Activated B cell treated with CpG ODN at 0.5 μM for 24 hours (primary cell): ENCODE results near the gene WDR45B. TPM values are rescaled to one million over a fixed set of nuclear protein-coding genes. Genes with fewer than 3 reads are reported as not detected.

Source experiments
- ATAC-seq: fragments of 200-7000 bp; cut with Tn5 transposase; one replicate; pipeline ENCODE4 v1.10.0; 2021; ENCODE audit warnings: low read depth, mild to moderate bottlenecking, moderate library complexity
- CTCF ChIA-PET: fragments of 350-600 bp; sonication (Branson Sonifier 250); formaldehyde crosslinking; loops from one replicate; lab custom pipeline; 2021; ENCODE audit warnings: antibody characterized with exemption; lab: Charles Lee
- POLR2A ChIA-PET: fragments of 350-600 bp; sonication (Branson Sonifier 250); formaldehyde crosslinking; loops from one replicate; lab custom pipeline; 2021; ENCODE audit warnings: antibody characterized with exemption; lab: Charles Lee
- DNase-seq: peaks from one replicate; pipeline ENCODE4 v3.0.0; 2022
- H3K27ac Mint-ChIP-seq: one replicate; pipeline ENCODE4 v1.8.0; 2020; ENCODE audit warnings: mixed read lengths
- H3K27me3 Mint-ChIP-seq: one replicate; pipeline ENCODE4 v1.8.0; 2021; ENCODE audit warnings: mixed read lengths
- H3K36me3 Mint-ChIP-seq: one replicate; pipeline ENCODE4 v1.8.0; 2021; ENCODE audit warnings: low read depth, mixed read lengths
- H3K4me1 Mint-ChIP-seq: one replicate; pipeline ENCODE4 v1.8.0; 2021; ENCODE audit warnings: mixed read lengths
- H3K4me3 Mint-ChIP-seq: one replicate; pipeline ENCODE4 v1.8.0; 2020; ENCODE audit warnings: mild to moderate bottlenecking, mixed read lengths
- H3K9me3 Mint-ChIP-seq: one replicate; pipeline ENCODE4 v1.8.0; 2020; ENCODE audit warnings: mixed read lengths
- intact Hi-C: fragments of 100-400 bp; cut with micrococcal nuclease; formaldehyde crosslinking; loops from one replicate; pipeline ENCODE4 v1.15.1; 2024
- total RNA-seq: library from RNA; stranded (reverse); gene quantifications from 2 replicates; pipeline ENCODE4 v1.2.3, GENCODE V29; 2022
- TF ChIP-seq, protein P1 (sequence below): fragments of 200-600 bp; IDR thresholded peaks from one replicate; pipeline ENCODE4 v1.8.0; 2022; ENCODE audit warnings: antibody characterized with exemption, mild to moderate bottlenecking

WDR45B gene
- total RNA-seq, 1 donor from 2014 or later: 51.2 TPM

DNA sequence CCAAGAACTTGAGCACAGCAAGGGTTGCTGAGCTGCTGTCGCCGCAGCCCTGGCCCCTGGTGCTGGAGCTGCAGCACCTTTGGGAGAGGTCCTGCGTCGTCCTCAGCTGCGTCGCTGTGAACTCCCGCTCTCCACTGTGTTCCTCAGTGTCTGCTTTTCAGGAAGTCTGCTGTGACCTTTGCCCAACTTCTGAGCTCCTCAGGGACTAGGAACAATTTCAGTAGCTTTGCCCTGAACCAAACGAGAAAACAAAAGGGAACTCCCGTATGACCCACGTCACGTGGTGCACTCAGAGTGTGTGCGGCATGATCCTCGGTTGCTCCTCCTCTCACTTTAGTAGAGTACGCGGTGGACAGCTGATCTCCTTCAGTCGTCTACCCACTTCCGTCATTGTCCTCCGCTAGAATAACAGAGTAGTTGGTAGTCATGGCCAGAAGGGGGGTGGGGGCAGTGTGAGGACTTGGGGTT is 44.2 kb downstream of the WDR45B start:
- no peaks in the 10 kb centered on the region for H3K9me3 Mint-ChIP-seq
- DNase-seq: no peak
- peak overlapping the region; percentile 5 for H3K27ac Mint-ChIP-seq
- peaks cover 69% of the 10 kb centered on the region for H3K36me3 Mint-ChIP-seq
- H3K4me3 Mint-ChIP-seq: no peak overlapping the region
- peaks cover 42% of the 10 kb centered on the region for H3K4me1 Mint-ChIP-seq
- peak; percentile 47 for ATAC-seq
- TF ChIP-seq, protein P1, sequence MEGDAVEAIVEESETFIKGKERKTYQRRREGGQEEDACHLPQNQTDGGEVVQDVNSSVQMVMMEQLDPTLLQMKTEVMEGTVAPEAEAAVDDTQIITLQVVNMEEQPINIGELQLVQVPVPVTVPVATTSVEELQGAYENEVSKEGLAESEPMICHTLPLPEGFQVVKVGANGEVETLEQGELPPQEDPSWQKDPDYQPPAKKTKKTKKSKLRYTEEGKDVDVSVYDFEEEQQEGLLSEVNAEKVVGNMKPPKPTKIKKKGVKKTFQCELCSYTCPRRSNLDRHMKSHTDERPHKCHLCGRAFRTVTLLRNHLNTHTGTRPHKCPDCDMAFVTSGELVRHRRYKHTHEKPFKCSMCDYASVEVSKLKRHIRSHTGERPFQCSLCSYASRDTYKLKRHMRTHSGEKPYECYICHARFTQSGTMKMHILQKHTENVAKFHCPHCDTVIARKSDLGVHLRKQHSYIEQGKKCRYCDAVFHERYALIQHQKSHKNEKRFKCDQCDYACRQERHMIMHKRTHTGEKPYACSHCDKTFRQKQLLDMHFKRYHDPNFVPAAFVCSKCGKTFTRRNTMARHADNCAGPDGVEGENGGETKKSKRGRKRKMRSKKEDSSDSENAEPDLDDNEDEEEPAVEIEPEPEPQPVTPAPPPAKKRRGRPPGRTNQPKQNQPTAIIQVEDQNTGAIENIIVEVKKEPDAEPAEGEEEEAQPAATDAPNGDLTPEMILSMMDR: no peak
- ChIA-PET POLR2A (interaction anchor here (1.1 kb wide), 1 partner anchor 10 kb away, joined by 4 read pairs; no protein-coding TSS in a partner anchor), CTCF (no interaction called here)
- intact Hi-C loops: no loop called here
- H3K27me3 Mint-ChIP-seq: no peaks in the 10 kb centered on the region

- CTCF ChIA-PET: no interaction called here
- Mint-ChIP-seq H3K27ac (no peak overlapping the region), H3K36me3 (peaks cover 63% of the 10 kb centered on the region), H3K27me3 (no peaks in the 10 kb centered on the region), H3K4me3 (no peak overlapping the region), H3K9me3 (no peaks in the 10 kb centered on the region), H3K4me1 (peaks cover 48% of the 10 kb centered on the region)
- POLR2A ChIA-PET: interaction anchor here (1.1 kb wide), 1 partner anchor 9 kb away, joined by 4 read pairs; no protein-coding TSS in a partner anchor
- DNase-seq (no peak), ATAC-seq (peak; percentile 23)
- TF ChIP-seq, protein P1: no peak
- intact Hi-C loops: no loop called here
Observed at GRCh38 chr17:82602986-82603710, 45.1 kb downstream of the WDR45B start.

DNA sequence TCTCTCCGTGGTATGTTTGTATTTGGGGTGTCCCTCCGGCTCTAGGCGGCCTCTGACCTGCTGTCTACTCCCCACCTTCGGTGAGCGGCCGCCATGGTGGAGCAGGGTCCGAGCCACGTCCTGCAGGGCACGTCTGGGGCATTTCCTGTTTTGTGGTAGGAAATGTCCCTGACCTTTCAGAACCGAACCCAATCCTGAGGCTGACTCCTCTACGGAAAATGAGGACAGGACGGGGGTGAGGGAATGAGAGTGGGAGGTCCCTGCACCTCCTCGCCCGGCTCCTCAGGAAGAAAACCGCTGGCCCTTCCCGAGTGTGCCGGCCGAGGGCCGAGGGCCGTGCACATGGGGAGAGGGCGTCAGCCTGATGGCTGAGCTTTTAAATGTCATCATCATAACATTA is 45.8 kb downstream of the WDR45B start:
- ChIA-PET POLR2A (no interaction called here), CTCF (no interaction called here)
- Mint-ChIP-seq H3K4me1 (peaks cover 49% of the 10 kb centered on the region), H3K4me3 (no peak overlapping the region), H3K36me3 (peaks cover 66% of the 10 kb centered on the region), H3K9me3 (no peaks in the 10 kb centered on the region), H3K27ac (no peak overlapping the region), H3K27me3 (no peaks in the 10 kb centered on the region)
- intact Hi-C loops: no loop called here
- TF ChIP-seq, protein P1: no peak
- ATAC-seq (no peak), DNase-seq (no peak)

DNA sequence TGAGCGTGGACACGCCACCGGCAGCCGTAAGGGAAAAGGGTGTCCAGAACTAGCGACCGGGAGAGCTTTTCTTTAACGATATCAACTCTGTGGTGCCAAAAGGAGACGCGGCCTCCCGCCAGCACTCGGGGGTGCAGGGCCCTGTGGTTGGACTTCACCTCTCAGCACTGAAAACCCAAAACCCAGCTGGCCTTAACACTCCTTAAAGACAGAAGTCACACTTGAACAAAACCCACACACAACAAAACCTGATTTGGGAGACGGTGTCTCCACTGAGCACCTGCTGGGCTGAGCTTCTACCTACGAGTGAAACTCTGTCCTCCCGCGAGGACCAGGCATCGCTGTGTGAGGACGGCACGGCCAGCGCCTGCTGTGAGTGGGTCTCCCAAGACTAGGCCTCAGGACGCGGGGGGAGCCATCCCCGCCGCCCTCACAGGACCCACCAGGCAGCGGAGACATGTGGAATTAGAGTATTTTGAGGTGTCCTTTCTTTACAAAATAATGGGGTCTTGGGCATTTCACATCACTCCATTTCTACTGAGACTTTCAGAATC is 46.7 kb downstream of the WDR45B start:
- intact Hi-C loops: no loop called here
- Mint-ChIP-seq H3K4me3 (no peak overlapping the region), H3K36me3 (peaks cover 69% of the 10 kb centered on the region), H3K9me3 (no peaks in the 10 kb centered on the region), H3K27ac (no peak overlapping the region), H3K27me3 (no peaks in the 10 kb centered on the region), H3K4me1 (peaks cover 52% of the 10 kb centered on the region)
- DNase-seq (no peak), ATAC-seq (no peak)
- CTCF ChIA-PET: no interaction called here
- POLR2A ChIA-PET: no interaction called here
- TF ChIP-seq, protein P1: no peak

DNA sequence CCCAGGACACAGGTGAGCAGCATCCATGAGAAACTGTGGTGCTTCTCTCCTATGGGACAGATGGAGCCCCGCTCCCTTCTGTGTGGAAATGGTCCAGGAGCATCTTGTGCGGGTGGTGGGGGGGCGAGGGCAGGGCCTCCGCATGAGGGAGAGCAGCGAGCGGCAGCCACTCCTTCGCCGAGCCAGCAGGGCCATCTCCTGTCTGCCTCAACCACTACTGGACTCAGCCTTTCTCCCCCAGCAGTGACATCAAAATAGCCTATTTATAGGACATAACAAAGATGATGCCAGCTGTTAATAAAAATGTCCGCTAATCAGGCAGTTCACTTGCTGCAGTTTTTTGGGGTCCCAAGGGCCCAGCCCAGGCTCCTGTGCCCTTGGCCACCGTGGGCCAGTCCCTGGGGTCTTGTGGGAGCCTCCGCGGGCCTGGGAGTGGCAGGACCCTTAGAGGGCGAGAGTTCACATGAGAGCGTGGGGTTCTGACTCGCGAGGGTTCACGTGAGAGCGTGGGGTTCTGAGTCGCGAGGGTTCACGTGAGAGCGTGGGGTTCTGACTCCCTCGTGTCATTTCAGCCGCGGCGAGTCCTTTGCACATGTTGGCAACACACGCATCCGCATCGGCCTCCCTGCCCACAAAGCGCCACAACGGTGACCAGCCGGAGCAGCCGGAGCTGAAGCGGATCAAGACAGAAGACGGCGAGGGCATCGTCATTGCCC is 47.4 kb downstream of the WDR45B start:
- intact Hi-C loops: no loop called here
- DNase-seq (no peak), ATAC-seq (no peak)
- no peak overlapping the region for H3K4me3 Mint-ChIP-seq
- TF ChIP-seq, protein P1: no peak
- CTCF ChIA-PET: no interaction called here
- H3K9me3 Mint-ChIP-seq: no peaks in the 10 kb centered on the region
- POLR2A ChIA-PET: no interaction called here
- H3K4me1 Mint-ChIP-seq: peaks cover 56% of the 10 kb centered on the region
- H3K27ac Mint-ChIP-seq: no peak overlapping the region
- peaks cover 64% of the 10 kb centered on the region for H3K36me3 Mint-ChIP-seq
- no peaks in the 10 kb centered on the region for H3K27me3 Mint-ChIP-seq
